HG02943 (cell line): Measurements from ENCODE around the gene TEK.
"Not testable (repeated sequence)": the region's sequence is repeated elsewhere in the genome, so short reads cannot be mapped to it uniquely, and the experiment has no call there.

Source experiments
- ATAC-seq: cut with Tn5 transposase; IDR thresholded peaks from one replicate; pipeline ENCODE4 v1.9.1; 2021; ENCODE audit warnings: mild to moderate bottlenecking, low read depth, moderate library complexity; ENCODE audit not compliant: unreplicated experiment

The TEK gene

DNA sequence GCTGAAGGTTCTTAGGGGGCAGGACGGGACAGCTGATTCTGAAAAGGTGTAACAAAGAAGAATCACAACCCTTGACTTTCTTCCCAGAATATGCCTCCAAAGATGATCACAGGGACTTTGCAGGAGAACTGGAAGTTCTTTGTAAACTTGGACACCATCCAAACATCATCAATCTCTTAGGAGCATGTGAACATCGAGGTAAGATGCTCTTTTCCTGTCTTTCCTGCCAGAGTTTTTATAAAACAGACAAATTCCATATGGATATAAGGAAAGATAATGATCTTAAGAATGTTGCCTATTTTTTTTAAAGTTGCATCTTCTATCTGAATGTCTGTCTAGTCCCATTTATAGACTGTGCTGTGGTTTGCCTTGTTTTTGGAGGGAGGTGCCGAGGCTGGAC lies 100.0 kb downstream of the TEK start:
- ATAC-seq: no peak

GRCh38 chr9:27210588-27210987 lies 101.6 kb downstream of the TEK start:
- ATAC-seq: no peak

DNA sequence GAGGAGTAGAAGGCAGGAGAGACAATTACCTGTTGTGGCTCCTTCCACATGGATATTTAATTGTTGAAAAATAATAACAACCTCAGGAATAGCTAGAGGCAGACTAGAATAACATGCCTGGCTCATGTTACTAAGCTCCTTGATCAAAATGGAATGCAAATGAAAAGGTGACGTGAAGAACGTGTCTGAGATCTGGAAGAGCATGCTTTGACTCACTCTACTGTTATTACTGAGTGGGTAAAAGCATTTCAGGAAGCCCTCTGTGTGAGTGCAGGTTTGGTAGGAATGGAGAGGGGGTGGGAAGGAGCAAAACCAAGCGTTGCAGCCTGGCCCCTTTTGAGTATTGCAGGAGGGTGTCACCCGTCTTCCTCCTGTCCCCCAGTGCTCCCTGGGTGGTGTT lies 103.2 kb downstream of the TEK start:
- ATAC-seq: no peak

DNA sequence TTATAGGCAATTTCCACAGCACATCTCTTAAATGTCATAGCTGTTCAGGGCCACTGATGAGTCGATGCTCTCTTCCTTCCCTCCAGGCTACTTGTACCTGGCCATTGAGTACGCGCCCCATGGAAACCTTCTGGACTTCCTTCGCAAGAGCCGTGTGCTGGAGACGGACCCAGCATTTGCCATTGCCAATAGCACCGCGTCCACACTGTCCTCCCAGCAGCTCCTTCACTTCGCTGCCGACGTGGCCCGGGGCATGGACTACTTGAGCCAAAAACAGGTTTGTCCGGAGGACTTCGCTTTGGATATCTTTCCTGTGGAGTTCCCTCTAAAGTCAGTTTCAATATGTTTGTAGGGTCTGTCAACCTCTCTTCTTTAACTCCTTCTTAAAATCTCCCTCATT lies 103.6 kb downstream of the TEK start:
- no peak for ATAC-seq

- no peak for ATAC-seq
These were observed 118.2 kb downstream of the TEK start for GRCh38 chr9:27227192-27227591.

- not testable (repeated sequence) for ATAC-seq
These were observed 130.6 kb downstream of the TEK start for GRCh38 chr9:27239648-27240047.

- ATAC-seq: no peak
These were observed 138.7 kb downstream of the TEK start for GRCh38 chr9:27247756-27248155.

DNA sequence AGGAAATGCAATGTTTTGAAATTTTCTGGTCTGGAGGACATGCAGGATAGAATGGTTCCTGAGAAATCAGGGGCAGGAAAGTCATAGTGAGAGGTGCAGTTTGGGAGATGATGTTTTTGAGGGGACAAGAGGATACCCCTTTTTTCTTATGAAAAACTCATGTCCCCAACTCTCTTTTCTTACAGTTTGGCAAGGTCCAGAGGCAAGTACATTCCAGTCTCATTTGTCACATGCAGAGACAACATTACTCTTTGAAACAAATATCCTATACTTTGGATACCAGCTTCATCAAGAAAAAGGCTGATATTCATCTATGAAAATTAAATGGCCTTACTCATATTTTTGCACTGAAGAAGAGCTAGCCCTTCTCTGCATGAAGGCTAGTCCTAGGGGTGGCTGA lies 139.7 kb downstream of the TEK start:
- ATAC-seq: no peak

- ATAC-seq: no peak
These were observed 149.6 kb downstream of the TEK start for GRCh38 chr9:27258662-27259061.

GRCh38 chr9:27260789-27261516 lies 151.9 kb downstream of the TEK start:
- ATAC-seq: no peak

DNA sequence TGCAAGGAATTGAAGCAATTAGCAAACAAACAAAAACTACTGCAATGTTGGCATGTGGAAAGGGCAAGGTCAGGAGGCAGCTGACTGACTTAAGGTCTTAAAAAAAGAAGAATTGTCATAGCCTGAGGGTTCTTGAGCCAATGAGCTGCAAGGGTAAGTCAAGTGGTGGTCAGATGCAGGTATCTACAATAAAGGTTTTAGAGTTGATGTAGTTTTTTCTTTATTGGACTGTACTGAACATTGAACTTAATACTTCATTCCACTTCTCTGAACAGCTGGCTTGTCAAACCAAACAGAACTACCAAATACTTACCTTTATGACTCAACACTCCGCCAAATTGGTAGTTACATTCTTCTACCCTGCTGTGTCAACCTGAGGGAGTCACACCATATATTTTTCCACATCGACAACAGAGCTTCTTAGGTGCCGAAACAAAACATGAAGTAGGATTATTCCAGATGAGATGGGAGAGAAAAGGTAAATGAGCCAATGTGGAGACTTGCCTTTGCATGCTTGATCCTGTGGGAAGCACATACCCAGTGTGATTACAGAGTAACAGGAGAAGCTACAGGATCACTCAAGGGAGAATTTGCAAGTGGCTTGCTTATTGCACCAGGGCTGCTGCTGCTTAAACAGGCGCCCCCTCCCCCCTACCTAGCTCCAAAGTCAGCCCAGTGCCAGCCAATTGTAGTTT lies 152.6 kb downstream of the TEK start:
- no peak for ATAC-seq

DNA sequence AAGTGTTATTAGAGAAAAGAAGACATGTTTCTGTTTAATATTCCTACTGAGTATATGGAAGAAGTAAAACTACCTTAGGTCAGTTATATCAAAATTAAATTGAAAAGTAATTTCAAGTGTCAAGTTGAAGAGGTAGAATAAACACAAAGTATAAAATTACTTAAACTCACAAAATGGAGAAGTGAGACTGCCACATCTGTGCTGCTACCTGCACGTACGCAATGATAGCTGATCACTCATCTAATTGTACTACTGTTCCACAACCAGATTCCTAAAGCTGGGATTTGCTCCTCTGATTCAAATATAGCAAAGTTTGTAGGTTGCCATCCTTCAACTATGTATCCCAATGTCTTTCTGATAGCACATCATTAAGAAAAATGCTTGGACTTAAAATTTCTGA lies 163.1 kb downstream of the TEK start:
- ATAC-seq: no peak

GRCh38 chr9:27273186-27273585 lies 164.2 kb downstream of the TEK start:
- no peak for ATAC-seq

GRCh38 chr9:27276193-27277030 lies 167.4 kb downstream of the TEK start:
- no peak for ATAC-seq

- no peak for ATAC-seq
These were observed 169.3 kb downstream of the TEK start for GRCh38 chr9:27278374-27278773.

- no peak for ATAC-seq
These were observed 170.6 kb downstream of the TEK start for GRCh38 chr9:27279611-27280010.
